MCF 10A (cell line): ENCODE results near the gene GPRC5C. TPM values are rescaled to one million over a fixed set of nuclear protein-coding genes. Genes with fewer than 3 reads are reported as not detected.

Source experiments
- BruUV-seq: library from RNA; stranded (reverse); fragments of 400-500 nt; replicated peaks from 2 replicates; lab custom pipeline; 2021; lab: Mats Ljungman, UMichigan
- CTCF ChIA-PET: fragments of 300-600 bp; sonication (Branson Sonifier 250); formaldehyde crosslinking; extraction: SDS; loops from one replicate; lab custom pipeline; 2021; ENCODE audit warnings: antibody characterized with exemption, inconsistent platforms; lab: Yijun Ruan, JAX
- POLR2A ChIA-PET: fragments of 300-600, 350-650 bp; sonication (Branson Sonifier 250); formaldehyde crosslinking; extraction: SDS; loops from one replicate; lab custom pipeline; 2020; ENCODE audit warnings: antibody characterized with exemption, inconsistent platforms; lab: Yijun Ruan, JAX
- DNase-seq: peaks from one replicate; pipeline ENCODE4 v3.0.0-alpha.2; 2018; ENCODE audit not compliant: unreplicated experiment
- H3K27ac Mint-ChIP-seq: one replicate; pipeline ENCODE4 v1.8.0; 2022; ENCODE audit warnings: mild to moderate bottlenecking, low read depth, mixed read lengths; ENCODE audit not compliant: unreplicated experiment
- H3K27me3 Mint-ChIP-seq: one replicate; pipeline ENCODE4 v1.8.0; 2022; ENCODE audit warnings: mixed read lengths; ENCODE audit not compliant: insufficient read depth, unreplicated experiment
- H3K36me3 Mint-ChIP-seq: one replicate; pipeline ENCODE4 v1.8.0; 2022; ENCODE audit warnings: mild to moderate bottlenecking, moderate library complexity, mixed read lengths; ENCODE audit not compliant: insufficient read depth, unreplicated experiment
- H3K4me1 Mint-ChIP-seq: one replicate; pipeline ENCODE4 v1.8.0; 2022; ENCODE audit warnings: mixed read lengths; ENCODE audit not compliant: insufficient read depth, unreplicated experiment
- H3K4me3 Mint-ChIP-seq: one replicate; pipeline ENCODE4 v1.8.0; 2022; ENCODE audit warnings: mild to moderate bottlenecking, moderate library complexity, mixed read lengths; ENCODE audit not compliant: unreplicated experiment
- H3K9me3 Mint-ChIP-seq: one replicate; pipeline ENCODE4 v1.8.0; 2022; ENCODE audit warnings: mixed read lengths; ENCODE audit not compliant: unreplicated experiment
- CTCF ChIP-seq: fragments of 200-600 bp; IDR thresholded peaks from one replicate; pipeline ENCODE4 v1.8.0; 2022; ENCODE audit warnings: antibody characterized with exemption, mild to moderate bottlenecking; ENCODE audit not compliant: unreplicated experiment
- intact Hi-C: fragments of 100-400 bp; cut with micrococcal nuclease; formaldehyde crosslinking; loops from 2 replicates; pipeline ENCODE4 v1.14.1; 2022
- total RNA-seq: library from RNA; stranded (reverse); gene quantifications from 2 replicates; pipeline ENCODE4 v1.2.3, GENCODE V29; 2022

Gene GPRC5C
- total RNA-seq, 1 experiment from 2014 or later = 17.7 TPM

DNA sequence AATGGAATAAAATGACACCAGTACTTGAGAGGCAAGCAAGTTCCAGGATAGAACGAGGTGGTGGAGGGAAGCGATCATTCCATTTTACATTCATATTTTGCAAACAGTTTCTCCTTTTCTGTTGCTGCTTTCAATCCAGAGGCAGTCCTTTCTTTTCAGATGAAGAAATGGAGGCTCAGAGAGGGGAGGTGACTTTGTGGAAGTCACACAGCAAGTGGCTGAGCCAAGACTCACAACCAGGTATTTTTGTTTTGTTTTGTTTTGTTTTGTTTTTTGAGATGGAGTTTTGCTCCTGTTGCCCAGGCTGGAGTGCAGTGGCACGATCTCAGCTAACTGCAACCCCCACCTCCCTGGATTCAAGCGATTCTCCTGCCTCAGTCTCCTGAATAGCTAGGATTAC lies 35.3 kb upstream of the GPRC5C start:
- BruUV-seq = no TSS peak
- no peak for TF ChIP-seq CTCF
- Mint-ChIP-seq H3K27ac (no peak overlapping the region), H3K36me3 (no peaks in the 10 kb centered on the region), H3K9me3 (no peaks in the 10 kb centered on the region), H3K4me1 (peaks cover 6% of the 10 kb centered on the region), H3K27me3 (no peaks in the 10 kb centered on the region), H3K4me3 (no peak overlapping the region)
- POLR2A ChIA-PET = no interaction called here
- CTCF ChIA-PET = interaction anchor here (0.7 to 1.0 kb wide), 3 partner anchors 17 to 86 kb away, joined by 3 read pairs; no protein-coding TSS in a partner anchor
- no peak for DNase-seq
- intact Hi-C loops = no loop called here

DNA sequence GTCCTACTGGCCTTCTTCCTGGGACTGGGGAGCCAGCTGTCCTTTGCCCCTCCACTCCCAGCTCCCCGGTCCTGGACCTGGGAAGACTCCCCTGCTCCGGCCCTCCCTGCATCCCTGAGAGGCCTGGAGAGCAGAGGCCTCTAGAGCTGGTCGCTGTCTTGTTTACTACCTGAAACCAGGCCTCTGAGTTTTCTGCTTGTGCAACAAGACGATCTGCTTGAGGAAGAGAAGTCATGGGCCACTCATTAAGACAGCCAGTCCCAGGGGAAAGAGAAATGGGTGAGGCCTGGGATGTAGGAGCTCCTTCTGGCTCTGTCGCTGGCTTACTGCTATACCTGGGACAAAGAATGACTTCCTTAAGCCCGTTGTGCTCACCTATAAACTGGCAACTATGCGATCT lies 29.8 kb upstream of the GPRC5C start:
- Mint-ChIP-seq H3K4me3 (no peak overlapping the region), H3K9me3 (no peaks in the 10 kb centered on the region), H3K4me1 (no peaks in the 10 kb centered on the region), H3K27me3 (no peaks in the 10 kb centered on the region), H3K27ac (no peak overlapping the region), H3K36me3 (no peaks in the 10 kb centered on the region)
- no peak for TF ChIP-seq CTCF
- DNase-seq = no peak
- BruUV-seq = no TSS peak
- intact Hi-C loops = no loop called here
- CTCF ChIA-PET = interaction anchor here (0.9 kb wide), 1 partner anchor 55 kb away, joined by 4 read pairs; no protein-coding TSS in a partner anchor
- POLR2A ChIA-PET = no interaction called here

DNA sequence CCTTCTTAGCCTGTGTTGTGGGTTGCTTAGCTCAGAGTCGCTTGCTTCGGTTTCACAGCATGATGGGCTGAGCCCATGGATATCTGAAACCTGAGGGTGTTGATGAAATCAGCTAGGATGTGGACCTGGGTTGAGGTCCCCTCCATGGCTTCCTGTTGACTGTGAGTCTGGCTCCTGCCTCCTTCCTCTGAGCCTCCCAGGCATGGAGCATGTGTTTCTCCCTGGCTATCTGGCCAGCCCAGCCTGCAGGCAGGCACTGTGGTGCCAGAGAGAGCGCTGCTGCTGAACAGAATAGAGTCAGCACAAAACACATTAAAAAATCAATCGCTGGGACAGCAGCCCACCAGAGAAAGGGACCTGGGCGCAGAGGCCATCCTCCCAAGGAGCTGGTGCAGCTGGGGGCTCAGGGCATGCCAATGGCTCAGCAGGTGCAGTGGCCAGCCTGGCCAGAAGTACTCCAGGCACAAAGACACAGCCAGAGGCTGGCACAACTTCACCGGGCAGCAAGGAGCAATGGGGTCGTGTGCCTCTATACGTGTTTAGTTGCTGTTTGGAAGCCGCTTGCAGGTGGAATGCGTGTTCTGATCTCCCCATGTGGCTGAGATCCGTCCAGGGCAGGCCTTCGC lies 28.3 kb upstream of the GPRC5C start:
- ChIA-PET POLR2A (interaction anchor here (1.3 kb wide), 1 partner anchor 12 kb away, joined by 3 read pairs; no protein-coding TSS in a partner anchor), CTCF (interaction anchor here (1.6 kb wide), 1 partner anchor 24 kb away, joined by 6 read pairs; no protein-coding TSS in a partner anchor)
- DNase-seq = no peak
- intact Hi-C loops = no loop called here
- no peak for TF ChIP-seq CTCF
- Mint-ChIP-seq H3K4me1 (no peaks in the 10 kb centered on the region), H3K36me3 (no peaks in the 10 kb centered on the region), H3K27me3 (no peaks in the 10 kb centered on the region), H3K4me3 (no peak overlapping the region), H3K27ac (no peak overlapping the region), H3K9me3 (no peaks in the 10 kb centered on the region)
- no TSS peak for BruUV-seq

GRCh38 chr17:74404218-74404617 lies 27.7 kb upstream of the GPRC5C start:
- BruUV-seq = no TSS peak
- DNase-seq = no peak
- ChIA-PET POLR2A (interaction anchor here (1.3 kb wide), 1 partner anchor 12 kb away, joined by 3 read pairs; no protein-coding TSS in a partner anchor), CTCF (interaction anchor here (0.9 to 1.6 kb wide), 4 partner anchors 16 to 198 kb away, joined by 3 to 6 read pairs (median 4); no protein-coding TSS in a partner anchor)
- H3K9me3 Mint-ChIP-seq = no peaks in the 10 kb centered on the region
- no peak overlapping the region for H3K4me3 Mint-ChIP-seq
- H3K27me3 Mint-ChIP-seq = no peaks in the 10 kb centered on the region
- no peak overlapping the region for H3K27ac Mint-ChIP-seq
- intact Hi-C loops = no loop called here
- no peak for TF ChIP-seq CTCF
- H3K4me1 Mint-ChIP-seq = no peaks in the 10 kb centered on the region
- no peaks in the 10 kb centered on the region for H3K36me3 Mint-ChIP-seq
